PFSK-1 (cell line): ENCODE results near the gene TRAFD1.

Experiments
- POLR2AphosphoS5 ChIP-seq: IDR thresholded peaks from 2 replicates; pipeline ENCODE4 v1.6.1; 2012; ENCODE audit warnings: low read depth, mild to moderate bottlenecking, control low read depth, low read length, moderate library complexity
- SIN3A ChIP-seq: IDR thresholded peaks from 2 replicates; pipeline ENCODE4 v1.6.1; 2012; ENCODE audit warnings: mild to moderate bottlenecking, low read length, moderate library complexity, borderline replicate concordance; ENCODE audit not compliant: insufficient read depth
- TF ChIP-seq, protein P1 (sequence below), 2 experiments: IDR thresholded peaks; 2 replicates each; pipeline versions ENCODE4 v1.6.1 to v1.8.0; 2011 to 2012; ENCODE audit warnings: low read depth in 2 of 2, low read length in 2 of 2, control low read depth in 1 of 2, inconsistent platforms in 1 of 2, mild to moderate bottlenecking in 1 of 2, moderate library complexity in 1 of 2; ENCODE audit not compliant: insufficient read depth in 1 of 2

DNA sequence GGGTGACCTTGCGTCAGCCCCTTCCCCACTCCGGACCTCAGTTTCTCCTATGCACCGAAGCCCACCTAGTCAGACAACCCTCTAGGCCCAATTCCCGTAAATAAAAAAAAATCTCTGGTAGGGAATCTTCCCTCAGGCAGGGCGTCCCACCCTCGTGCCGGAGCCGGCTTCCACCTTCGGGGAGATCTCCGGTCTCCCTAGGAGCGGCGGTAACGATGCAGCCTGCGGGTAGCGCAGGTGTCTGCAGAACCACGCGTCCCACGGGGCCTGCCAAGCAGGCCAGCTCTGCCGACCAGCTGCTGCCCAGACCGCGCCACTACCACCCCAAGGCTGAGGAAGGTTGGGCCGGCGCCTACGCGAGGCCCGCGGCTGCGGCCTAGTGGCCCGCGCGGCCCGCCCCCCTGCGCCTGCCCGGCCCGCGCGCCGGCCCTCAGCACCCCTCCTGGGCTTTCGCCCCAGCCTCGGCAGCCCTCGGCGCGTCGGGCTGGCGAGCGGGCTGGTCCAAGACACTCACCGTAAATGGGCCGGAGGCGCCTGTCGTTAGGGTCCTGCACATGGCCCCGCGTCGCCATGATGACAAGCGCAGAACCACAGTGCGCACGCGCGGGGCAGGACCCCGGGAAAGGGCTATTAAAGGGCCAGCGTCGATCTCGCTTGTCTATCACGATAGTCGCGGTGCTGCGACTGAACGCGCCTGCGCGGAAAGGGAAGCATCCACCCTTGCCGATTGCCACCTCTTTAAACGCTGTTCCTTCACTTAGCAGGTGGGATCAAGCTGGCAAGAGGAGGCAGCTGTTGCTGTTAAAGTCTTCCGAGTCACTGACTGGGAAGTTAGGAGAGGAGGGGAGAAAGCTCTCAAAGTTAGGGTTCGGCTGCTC, 16.9 kb upstream of the TRAFD1 start, which contains the start of gene NAA25:
- TF ChIP-seq SIN3A (0 out of 2 replicates have a peak, but pooled peaks have one; percentile 4), POLR2AphosphoS5 (no peak; the same call in 1 of the 2 replicates)
- TF ChIP-seq, protein P1, sequence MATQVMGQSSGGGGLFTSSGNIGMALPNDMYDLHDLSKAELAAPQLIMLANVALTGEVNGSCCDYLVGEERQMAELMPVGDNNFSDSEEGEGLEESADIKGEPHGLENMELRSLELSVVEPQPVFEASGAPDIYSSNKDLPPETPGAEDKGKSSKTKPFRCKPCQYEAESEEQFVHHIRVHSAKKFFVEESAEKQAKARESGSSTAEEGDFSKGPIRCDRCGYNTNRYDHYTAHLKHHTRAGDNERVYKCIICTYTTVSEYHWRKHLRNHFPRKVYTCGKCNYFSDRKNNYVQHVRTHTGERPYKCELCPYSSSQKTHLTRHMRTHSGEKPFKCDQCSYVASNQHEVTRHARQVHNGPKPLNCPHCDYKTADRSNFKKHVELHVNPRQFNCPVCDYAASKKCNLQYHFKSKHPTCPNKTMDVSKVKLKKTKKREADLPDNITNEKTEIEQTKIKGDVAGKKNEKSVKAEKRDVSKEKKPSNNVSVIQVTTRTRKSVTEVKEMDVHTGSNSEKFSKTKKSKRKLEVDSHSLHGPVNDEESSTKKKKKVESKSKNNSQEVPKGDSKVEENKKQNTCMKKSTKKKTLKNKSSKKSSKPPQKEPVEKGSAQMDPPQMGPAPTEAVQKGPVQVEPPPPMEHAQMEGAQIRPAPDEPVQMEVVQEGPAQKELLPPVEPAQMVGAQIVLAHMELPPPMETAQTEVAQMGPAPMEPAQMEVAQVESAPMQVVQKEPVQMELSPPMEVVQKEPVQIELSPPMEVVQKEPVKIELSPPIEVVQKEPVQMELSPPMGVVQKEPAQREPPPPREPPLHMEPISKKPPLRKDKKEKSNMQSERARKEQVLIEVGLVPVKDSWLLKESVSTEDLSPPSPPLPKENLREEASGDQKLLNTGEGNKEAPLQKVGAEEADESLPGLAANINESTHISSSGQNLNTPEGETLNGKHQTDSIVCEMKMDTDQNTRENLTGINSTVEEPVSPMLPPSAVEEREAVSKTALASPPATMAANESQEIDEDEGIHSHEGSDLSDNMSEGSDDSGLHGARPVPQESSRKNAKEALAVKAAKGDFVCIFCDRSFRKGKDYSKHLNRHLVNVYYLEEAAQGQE (IDR thresholded peaks at IDR 0.05; ENCODE audit: insufficient read depth in 1 of 2, low read depth in 2 of 2, low read length in 2 of 2) = peak in 1 of 2 experiments; percentile 10; a peak in 1 of 4 replicates
